ENCODE measurements around the gene KRTAP4-6.

The KRTAP4-6 gene

DNA sequence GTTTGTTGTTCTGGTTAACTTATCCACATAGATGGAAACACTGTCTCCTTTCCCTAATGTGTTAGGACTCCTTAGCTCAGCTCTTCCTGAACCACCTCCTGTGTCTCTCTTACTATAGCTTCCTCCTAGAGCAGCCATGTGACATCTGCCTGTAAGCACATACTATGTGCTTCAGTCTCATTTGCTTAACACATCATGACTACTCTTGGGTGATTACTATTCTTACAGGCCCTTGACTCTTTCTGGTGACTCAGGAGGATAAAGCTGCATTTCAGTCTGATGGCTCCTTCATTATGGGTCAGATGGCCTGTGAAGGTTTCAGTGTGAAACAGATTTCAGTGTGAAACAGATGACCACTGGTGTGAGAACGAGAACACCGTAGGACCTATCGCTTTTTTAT lies 38.0 kb upstream of the KRTAP4-6 start:
- ChIA-PET CTCF (no interaction called here), POLR2A (ENCODE audit: low non-redundant PET) (no interaction called here)
- DNase-seq (ENCODE audit: low spot score) = no peak
- TF ChIP-seq, protein P1, sequence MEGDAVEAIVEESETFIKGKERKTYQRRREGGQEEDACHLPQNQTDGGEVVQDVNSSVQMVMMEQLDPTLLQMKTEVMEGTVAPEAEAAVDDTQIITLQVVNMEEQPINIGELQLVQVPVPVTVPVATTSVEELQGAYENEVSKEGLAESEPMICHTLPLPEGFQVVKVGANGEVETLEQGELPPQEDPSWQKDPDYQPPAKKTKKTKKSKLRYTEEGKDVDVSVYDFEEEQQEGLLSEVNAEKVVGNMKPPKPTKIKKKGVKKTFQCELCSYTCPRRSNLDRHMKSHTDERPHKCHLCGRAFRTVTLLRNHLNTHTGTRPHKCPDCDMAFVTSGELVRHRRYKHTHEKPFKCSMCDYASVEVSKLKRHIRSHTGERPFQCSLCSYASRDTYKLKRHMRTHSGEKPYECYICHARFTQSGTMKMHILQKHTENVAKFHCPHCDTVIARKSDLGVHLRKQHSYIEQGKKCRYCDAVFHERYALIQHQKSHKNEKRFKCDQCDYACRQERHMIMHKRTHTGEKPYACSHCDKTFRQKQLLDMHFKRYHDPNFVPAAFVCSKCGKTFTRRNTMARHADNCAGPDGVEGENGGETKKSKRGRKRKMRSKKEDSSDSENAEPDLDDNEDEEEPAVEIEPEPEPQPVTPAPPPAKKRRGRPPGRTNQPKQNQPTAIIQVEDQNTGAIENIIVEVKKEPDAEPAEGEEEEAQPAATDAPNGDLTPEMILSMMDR (conservative IDR thresholded peaks at IDR 0.05; ENCODE audit: low read depth) = no peak
- H3K27ac ChIP-seq = no peak overlapping the region

DNA sequence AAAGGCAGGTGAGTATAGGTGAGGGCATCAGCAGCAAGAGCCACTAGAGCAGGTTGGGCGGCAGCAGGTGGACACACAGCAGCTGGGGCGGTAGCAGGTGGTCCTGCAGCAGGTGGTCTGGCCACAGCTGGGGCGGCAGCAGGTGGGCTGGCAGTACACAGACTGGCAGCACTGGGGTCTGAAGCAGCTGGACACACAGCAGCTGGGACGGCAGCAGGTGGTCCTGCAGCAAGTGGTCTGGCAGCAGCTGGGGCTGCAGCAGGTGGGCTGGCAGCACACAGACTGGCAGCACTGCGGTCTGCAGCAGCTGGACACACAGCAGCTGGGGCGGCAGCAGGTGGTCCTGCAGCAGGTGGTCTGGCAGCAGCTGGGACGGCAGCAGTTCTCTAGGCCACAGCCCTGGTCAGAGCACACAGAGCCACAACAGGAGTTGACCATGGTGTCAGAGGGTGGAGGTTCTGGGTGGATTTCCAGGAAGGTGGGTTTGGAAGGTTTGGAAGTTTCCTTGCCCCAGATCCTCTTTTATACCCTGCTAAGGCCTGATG lies 37.5 kb upstream of the KRTAP4-6 start, which contains the start of gene KRTAP4-2:
Gene KRTAP4-2 (minus strand): TSS at position 495 of the 545 bp plus-strand sequence. CDS start 57 bp downstream, at position 438.
- no peak for DNase-seq (ENCODE audit: low spot score)
- POLR2A ChIA-PET (ENCODE audit: low non-redundant PET) = no interaction called here
- H3K27ac ChIP-seq = no peak within 1 kb of the TSS
- TF ChIP-seq, protein P1 (conservative IDR thresholded peaks at IDR 0.05; ENCODE audit: low read depth) = no peak
- CTCF ChIA-PET = no interaction called here

DNA sequence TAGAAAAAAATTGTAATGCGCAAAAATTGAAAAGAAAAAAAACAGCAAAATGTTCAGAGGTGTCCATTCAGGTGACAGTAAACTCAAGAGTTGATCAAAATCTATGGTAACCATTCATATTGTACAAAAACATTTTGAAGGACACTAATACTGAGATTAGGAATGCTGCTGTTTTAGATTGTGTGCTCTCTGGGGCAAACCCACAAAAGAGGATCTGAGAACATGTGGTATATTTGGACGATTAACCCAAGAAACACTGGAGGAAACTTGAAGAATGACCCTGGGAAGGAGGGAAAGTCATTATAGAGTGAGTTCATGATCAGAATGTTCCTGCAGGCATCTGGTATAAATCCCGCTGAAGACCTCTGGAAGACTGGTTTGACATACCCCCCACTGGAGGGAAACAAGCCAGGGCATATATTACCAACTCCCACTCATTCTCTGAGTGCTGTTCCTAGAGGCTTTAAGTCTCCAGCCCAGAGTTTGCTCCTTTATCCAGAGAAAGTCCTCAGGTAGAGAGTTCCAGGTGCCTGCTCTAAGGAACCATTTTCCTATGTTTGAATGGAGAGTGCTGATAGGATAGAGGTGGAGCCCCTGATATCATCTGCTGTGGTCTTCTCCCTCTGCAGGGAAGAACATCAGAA lies 36.5 kb upstream of the KRTAP4-6 start:
- no peak overlapping the region for H3K27ac ChIP-seq
- ChIA-PET POLR2A (ENCODE audit: low non-redundant PET) (no interaction called here), CTCF (no interaction called here)
- TF ChIP-seq, protein P1 (conservative IDR thresholded peaks at IDR 0.05; ENCODE audit: low read depth) = no peak
- no peak for DNase-seq (ENCODE audit: low spot score)

DNA sequence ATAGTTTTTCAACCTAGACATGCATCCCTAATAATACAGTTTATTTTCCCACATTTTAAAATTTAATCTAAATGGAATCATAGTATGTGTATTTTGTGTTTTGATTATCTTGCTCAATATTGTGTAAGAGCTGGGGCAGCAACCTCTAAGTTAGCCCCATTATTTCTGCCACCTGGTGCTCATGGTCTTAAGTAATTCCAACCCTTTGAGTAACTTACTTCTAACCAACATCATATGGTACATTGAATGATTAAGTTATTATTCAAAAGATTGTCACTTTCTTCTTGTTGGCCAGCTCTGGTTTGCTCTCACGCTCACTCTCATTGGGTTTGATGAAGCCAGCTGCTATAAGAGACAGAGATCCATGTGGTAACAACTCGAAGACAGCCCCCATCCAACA lies 31.5 kb upstream of the KRTAP4-6 start:
- DNase-seq (ENCODE audit: low spot score) = no peak
- H3K27ac ChIP-seq = no peak overlapping the region
- ChIA-PET CTCF (interaction anchor here (0.6 to 1.2 kb wide), 2 partner anchors 11 to 21 kb away, joined by 3 read pairs; no protein-coding TSS in a partner anchor), POLR2A (ENCODE audit: low non-redundant PET) (no interaction called here)
- TF ChIP-seq, protein P1 (conservative IDR thresholded peaks at IDR 0.05; ENCODE audit: low read depth) = no peak

DNA sequence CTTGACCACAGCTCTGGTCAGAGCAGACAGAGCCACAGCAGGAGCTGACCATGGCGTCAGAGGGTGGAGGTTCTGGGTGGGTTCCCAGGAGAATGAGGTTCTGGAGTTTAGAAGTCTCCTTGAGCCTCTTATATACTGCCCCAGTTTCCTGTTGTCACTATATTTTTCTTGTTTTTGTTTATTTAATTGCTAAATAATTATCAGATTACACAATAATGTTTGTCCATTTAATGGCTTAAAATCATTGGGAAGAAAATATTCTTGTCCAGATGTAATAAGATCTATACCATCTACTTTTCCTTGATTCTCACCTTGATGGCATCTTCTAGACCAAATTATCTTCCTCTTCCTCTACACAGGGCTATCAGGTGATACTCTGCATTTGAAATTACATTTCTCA lies 27.8 kb upstream of the KRTAP4-6 start, which contains the start of gene KRTAP4-3:
Gene KRTAP4-3 (minus strand): TSS at position 101 of the 400 bp plus-strand sequence. CDS start 49 bp downstream, at position 52.
- ChIA-PET CTCF (no interaction called here), POLR2A (ENCODE audit: low non-redundant PET) (no interaction called here)
- no peak within 1 kb of the TSS for H3K27ac ChIP-seq
- no peak for DNase-seq (ENCODE audit: low spot score)
- TF ChIP-seq, protein P1 (conservative IDR thresholded peaks at IDR 0.05; ENCODE audit: low read depth) = no peak

DNA sequence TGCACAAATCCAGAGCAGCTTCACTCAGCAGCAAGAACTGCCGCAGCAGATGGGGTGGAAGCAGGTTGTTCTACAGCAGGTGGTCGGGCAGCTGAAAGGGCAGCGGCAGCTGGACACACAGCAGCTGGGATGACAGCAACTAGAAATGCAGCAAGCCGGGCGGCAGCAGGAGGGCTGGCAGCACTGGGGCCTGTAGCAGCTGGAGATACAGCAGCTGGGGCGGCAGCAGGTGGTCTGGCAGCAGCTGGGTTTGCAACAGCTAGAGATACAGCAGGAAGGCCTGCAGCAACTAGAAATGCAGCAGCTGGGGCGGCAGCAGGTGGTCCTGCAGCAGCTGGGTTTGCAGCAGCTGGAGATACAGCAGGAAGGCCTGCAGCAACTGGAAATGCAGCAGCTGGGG lies 27.2 kb upstream of the KRTAP4-6 start:
- no peak for DNase-seq (ENCODE audit: low spot score)
- no peak overlapping the region for H3K27ac ChIP-seq
- POLR2A ChIA-PET (ENCODE audit: low non-redundant PET) = no interaction called here
- TF ChIP-seq, protein P1 (conservative IDR thresholded peaks at IDR 0.05; ENCODE audit: low read depth) = no peak
- CTCF ChIA-PET = no interaction called here

Data from RWPE1 (cell line).